HepG2 (cell line): Measurements from ENCODE around the gene PLGRKT. TPM values are rescaled to one million over a fixed set of nuclear protein-coding genes. Genes with fewer than 3 reads are reported as not detected.

Source experiments
- ATAC-seq: fragments of 200-7000 bp; cut with Tn5 transposase; 3 replicates; pipeline ENCODE4 v1.9.1; 2020; ENCODE audit warnings: mild to moderate bottlenecking, moderate library complexity
- BruUV-seq: library from RNA; stranded (reverse); fragments of 400-500 nt; replicated peaks from 2 replicates; lab custom pipeline; 2021; lab: Mats Ljungman, UMichigan
- CTCF ChIA-PET: fragments of 300-600 bp; formaldehyde crosslinking; extraction: SDS; loops from one replicate; lab custom pipeline; 2021; ENCODE audit warnings: low total read pairs, inconsistent platforms, low intra/inter-chr PET ratio; lab: Yijun Ruan, JAX
- POLR2A ChIA-PET: fragments of 350-600 bp; sonication (Branson Sonifier 250); formaldehyde crosslinking; loops from one replicate; lab custom pipeline; 2020; ENCODE audit warnings: antibody characterized with exemption, inconsistent platforms; lab: Yijun Ruan, JAX
- DNase-seq: peaks from one replicate; pipeline ENCODE4 v3.0.0-alpha.2; 2015; ENCODE audit warnings: low spot score
- FAIRE-seq: peaks from 3 replicates; lab custom pipeline; 2011; peaks lifted over from hg19 to GRCh38; lab: Jason Lieb, UNC
- H2AFZ ChIP-seq: one replicate; pipeline ENCODE4 v1.6.1; 2011; ENCODE audit warnings: low read length, inconsistent platforms
- H3K27ac ChIP-seq: fragments of 300-600 bp; 3 replicates; pipeline ENCODE4 v1.8.0; 2011; ENCODE audit warnings: mixed run types, mild to moderate bottlenecking, mixed read lengths, low read length, inconsistent platforms; ENCODE audit not compliant: insufficient read depth; ENCODE audit errors: extremely low read length
- H3K27me3 ChIP-seq, 2 experiments: fragments of 200-600 bp in 1 of 2; 2 replicates in 1 of 2; 3 replicates in 1 of 2; pipeline versions ENCODE4 v1.6.0 to v1.8.0; 2011; ENCODE audit warnings: low read length in 2 of 2, mild to moderate bottlenecking in 2 of 2, moderate library complexity in 2 of 2, inconsistent platforms in 1 of 2; ENCODE audit not compliant: insufficient read depth in 2 of 2, control insufficient read depth in 1 of 2
- H3K36me3 ChIP-seq, 2 experiments: fragments of 200-600 bp in 1 of 2; replicated peaks in 1 of 2; 2 replicates in 1 of 2; 3 replicates in 1 of 2; pipeline versions ENCODE4 v1.5.1 to v1.8.0; 2011; ENCODE audit warnings: low read length in 2 of 2, inconsistent platforms in 1 of 2; ENCODE audit not compliant: insufficient read depth in 2 of 2, control insufficient read depth in 1 of 2
- H3K4me1 ChIP-seq: 2 replicates; pipeline ENCODE4 v1.5.1; 2012; ENCODE audit warnings: low read length, inconsistent platforms; ENCODE audit not compliant: insufficient read depth
- H3K4me2 ChIP-seq: 2 replicates; pipeline ENCODE4 v1.6.0; 2011; ENCODE audit warnings: low read depth, low read length, inconsistent platforms
- H3K4me3 ChIP-seq, 3 experiments: fragments of 200-600 bp in 1 of 3; sonication (generic), shearing (Covaris generic) in 1 of 3; replicated peaks in 1 of 3; 2 replicates each; pipeline ENCODE4 v1.5.1; 2011 to 2016; ENCODE audit warnings: low read length in 3 of 3, inconsistent platforms in 2 of 3, low read depth in 2 of 3, mild to moderate bottlenecking in 2 of 3, control low read depth in 1 of 3, mixed read lengths in 1 of 3; ENCODE audit not compliant: insufficient read depth in 1 of 3
- H3K79me2 ChIP-seq: one replicate; pipeline ENCODE4 v1.6.1; 2011; ENCODE audit warnings: low read length, inconsistent platforms; ENCODE audit not compliant: insufficient read depth
- H3K9ac ChIP-seq: 2 replicates; pipeline ENCODE4 v1.6.0; 2011; ENCODE audit warnings: mild to moderate bottlenecking, low read depth, low read length, inconsistent platforms; ENCODE audit not compliant: insufficient read depth
- H3K9me3 ChIP-seq: 2 replicates; pipeline ENCODE4 v1.5.1; 2012; ENCODE audit warnings: mild to moderate bottlenecking, low read length
- H4K20me1 ChIP-seq: 2 replicates; pipeline ENCODE4 v1.6.0; 2011; ENCODE audit warnings: inconsistent platforms, mild to moderate bottlenecking, low read length, moderate library complexity; ENCODE audit not compliant: insufficient read depth
- SOX5 ChIP-seq: IDR thresholded peaks from 2 replicates; pipeline ENCODE4 v1.6.1; 2016; ENCODE audit warnings: borderline replicate concordance
- SP140L ChIP-seq: sonication (generic); formaldehyde crosslinking; IDR thresholded peaks from 2 replicates; pipeline ENCODE4 v1.4.0; 2020; ENCODE audit warnings: missing genetic modification reagents, borderline replicate concordance
- ZBTB21 ChIP-seq: sonication (generic); formaldehyde crosslinking; IDR thresholded peaks from 2 replicates; pipeline ENCODE4 v1.4.0; 2020; ENCODE audit warnings: missing genetic modification reagents
- ZFYVE20 ChIP-seq: sonication (generic); formaldehyde crosslinking; IDR thresholded peaks from 2 replicates; pipeline ENCODE4 v1.8.0; 2023; ENCODE audit warnings: low read depth, mild to moderate bottlenecking, moderate library complexity, missing genetic modification reagents, borderline replicate concordance
- ZNF34 ChIP-seq: sonication (generic); formaldehyde crosslinking; IDR thresholded peaks from 2 replicates; pipeline ENCODE4 v1.4.0; 2020; ENCODE audit warnings: mild to moderate bottlenecking, missing genetic modification reagents, borderline replicate concordance
- ZNF777 ChIP-seq: sonication (generic); formaldehyde crosslinking; IDR thresholded peaks from 2 replicates; pipeline ENCODE4 v1.4.0; 2020; ENCODE audit warnings: missing genetic modification reagents
- WGBS: methylation state at CpG from one replicate; pipeline ENCODE4 v1.1.6; 2017; ENCODE audit warnings: low lambda C conversion rate; 5-methylcytosine and 5-hydroxymethylcytosine counted together
- in situ Hi-C: cut with HindIII; loops from 2 replicates; pipeline ENCODE4 v1.10.0; 2017; ENCODE audit warnings: low pct_unique_long_range_greater_than_20kb; ENCODE audit not compliant: extremely low pct_ligation_motif_present
- intact Hi-C: fragments of 100-400 bp; cut with micrococcal nuclease; formaldehyde crosslinking; loops from one replicate; pipeline ENCODE4 v1.10.0; 2022; ENCODE audit not compliant: unreplicated experiment
- polyA plus RNA-seq, 8 experiments: library from polyadenylated mRNA; depleted of rRNA in 3 of 8; stranded (reverse) in 7 of 8; unstranded in 1 of 8; fragments of >200 nt; fragmentation: Illumina TruSeq in 4 of 8; extraction: Trizol in 4 of 8; gene quantifications; 2 replicates each; pipeline versions ENCODE4 v1.2.1 to v1.2.3, GENCODE V29; 2011 to 2016; ENCODE audit warnings: low read depth in 4 of 8, missing spikeins in 1 of 8, mixed read lengths in 1 of 8; ENCODE audit not compliant: insufficient read depth in 1 of 8
- total RNA-seq, 5 experiments: library from RNA; depleted of rRNA; stranded (reverse); fragments of >200 nt; fragmentation: Illumina TruSeq; extraction: Trizol; gene quantifications; 2 replicates each; pipeline ENCODE4 v1.2.3, GENCODE V29; 2016; ENCODE audit warnings: low read depth in 1 of 5
- TF ChIP-seq, protein P1 (sequence below): sonication (generic); formaldehyde crosslinking; IDR thresholded peaks from 2 replicates; pipeline ENCODE4 v1.5.1; 2020; ENCODE audit warnings: mild to moderate bottlenecking, moderate library complexity, missing genetic modification reagents
- TF ChIP-seq, protein P2 (sequence below): IDR thresholded peaks from 2 replicates; pipeline ENCODE4 v1.4.0; 2020; ENCODE audit warnings: mild to moderate bottlenecking, missing genetic modification reagents
- TF ChIP-seq, protein P3 (sequence below): IDR thresholded peaks from 2 replicates; pipeline ENCODE4 v1.6.1; 2016; ENCODE audit warnings: low read depth, control low read depth
- TF ChIP-seq, protein P4 (sequence below): sonication (generic); formaldehyde crosslinking; IDR thresholded peaks from 2 replicates; pipeline ENCODE4 v1.5.1; 2020; ENCODE audit warnings: missing genetic modification reagents, mild to moderate bottlenecking, borderline replicate concordance

PLGRKT gene
- total and polyA plus RNA-seq, 2 of the 13 experiments (the other 11 are each of a cell fraction or from before 2014, with no cell fraction given), result 5.0 to 15.8 TPM

DNA sequence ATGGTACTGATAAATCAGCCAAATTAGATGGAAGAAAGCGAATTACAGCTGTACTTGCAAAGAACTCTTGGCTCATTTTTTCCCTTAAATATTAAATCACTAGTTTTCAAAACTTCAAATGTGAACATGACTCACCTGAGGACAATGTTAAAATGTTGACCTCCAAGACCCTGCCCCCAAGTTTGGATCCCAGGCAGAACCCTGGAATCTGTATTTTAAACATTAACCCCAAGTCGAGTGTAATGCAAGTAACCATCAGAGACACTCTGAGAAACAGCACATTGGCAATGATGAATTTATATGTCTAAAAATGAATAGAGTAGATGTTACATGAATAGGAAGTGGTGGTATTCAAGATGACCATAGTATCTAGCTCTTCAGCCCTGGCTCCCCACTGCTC, 10.3 kb upstream of the PLGRKT start:
- CTCF ChIA-PET, result no interaction called here
- no peak for TF ChIP-seq ZNF777
- TF ChIP-seq, protein P1, sequence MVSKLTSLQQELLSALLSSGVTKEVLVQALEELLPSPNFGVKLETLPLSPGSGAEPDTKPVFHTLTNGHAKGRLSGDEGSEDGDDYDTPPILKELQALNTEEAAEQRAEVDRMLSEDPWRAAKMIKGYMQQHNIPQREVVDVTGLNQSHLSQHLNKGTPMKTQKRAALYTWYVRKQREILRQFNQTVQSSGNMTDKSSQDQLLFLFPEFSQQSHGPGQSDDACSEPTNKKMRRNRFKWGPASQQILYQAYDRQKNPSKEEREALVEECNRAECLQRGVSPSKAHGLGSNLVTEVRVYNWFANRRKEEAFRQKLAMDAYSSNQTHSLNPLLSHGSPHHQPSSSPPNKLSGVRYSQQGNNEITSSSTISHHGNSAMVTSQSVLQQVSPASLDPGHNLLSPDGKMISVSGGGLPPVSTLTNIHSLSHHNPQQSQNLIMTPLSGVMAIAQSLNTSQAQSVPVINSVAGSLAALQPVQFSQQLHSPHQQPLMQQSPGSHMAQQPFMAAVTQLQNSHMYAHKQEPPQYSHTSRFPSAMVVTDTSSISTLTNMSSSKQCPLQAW (CRISPR knock-in tag), result no peak
- TF ChIP-seq, protein P2, sequence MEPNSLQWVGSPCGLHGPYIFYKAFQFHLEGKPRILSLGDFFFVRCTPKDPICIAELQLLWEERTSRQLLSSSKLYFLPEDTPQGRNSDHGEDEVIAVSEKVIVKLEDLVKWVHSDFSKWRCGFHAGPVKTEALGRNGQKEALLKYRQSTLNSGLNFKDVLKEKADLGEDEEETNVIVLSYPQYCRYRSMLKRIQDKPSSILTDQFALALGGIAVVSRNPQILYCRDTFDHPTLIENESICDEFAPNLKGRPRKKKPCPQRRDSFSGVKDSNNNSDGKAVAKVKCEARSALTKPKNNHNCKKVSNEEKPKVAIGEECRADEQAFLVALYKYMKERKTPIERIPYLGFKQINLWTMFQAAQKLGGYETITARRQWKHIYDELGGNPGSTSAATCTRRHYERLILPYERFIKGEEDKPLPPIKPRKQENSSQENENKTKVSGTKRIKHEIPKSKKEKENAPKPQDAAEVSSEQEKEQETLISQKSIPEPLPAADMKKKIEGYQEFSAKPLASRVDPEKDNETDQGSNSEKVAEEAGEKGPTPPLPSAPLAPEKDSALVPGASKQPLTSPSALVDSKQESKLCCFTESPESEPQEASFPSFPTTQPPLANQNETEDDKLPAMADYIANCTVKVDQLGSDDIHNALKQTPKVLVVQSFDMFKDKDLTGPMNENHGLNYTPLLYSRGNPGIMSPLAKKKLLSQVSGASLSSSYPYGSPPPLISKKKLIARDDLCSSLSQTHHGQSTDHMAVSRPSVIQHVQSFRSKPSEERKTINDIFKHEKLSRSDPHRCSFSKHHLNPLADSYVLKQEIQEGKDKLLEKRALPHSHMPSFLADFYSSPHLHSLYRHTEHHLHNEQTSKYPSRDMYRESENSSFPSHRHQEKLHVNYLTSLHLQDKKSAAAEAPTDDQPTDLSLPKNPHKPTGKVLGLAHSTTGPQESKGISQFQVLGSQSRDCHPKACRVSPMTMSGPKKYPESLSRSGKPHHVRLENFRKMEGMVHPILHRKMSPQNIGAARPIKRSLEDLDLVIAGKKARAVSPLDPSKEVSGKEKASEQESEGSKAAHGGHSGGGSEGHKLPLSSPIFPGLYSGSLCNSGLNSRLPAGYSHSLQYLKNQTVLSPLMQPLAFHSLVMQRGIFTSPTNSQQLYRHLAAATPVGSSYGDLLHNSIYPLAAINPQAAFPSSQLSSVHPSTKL (CRISPR knock-in tag), result no peak
- no peak for TF ChIP-seq SP140L (CRISPR knock-in tag)
- TF ChIP-seq, protein P3, sequence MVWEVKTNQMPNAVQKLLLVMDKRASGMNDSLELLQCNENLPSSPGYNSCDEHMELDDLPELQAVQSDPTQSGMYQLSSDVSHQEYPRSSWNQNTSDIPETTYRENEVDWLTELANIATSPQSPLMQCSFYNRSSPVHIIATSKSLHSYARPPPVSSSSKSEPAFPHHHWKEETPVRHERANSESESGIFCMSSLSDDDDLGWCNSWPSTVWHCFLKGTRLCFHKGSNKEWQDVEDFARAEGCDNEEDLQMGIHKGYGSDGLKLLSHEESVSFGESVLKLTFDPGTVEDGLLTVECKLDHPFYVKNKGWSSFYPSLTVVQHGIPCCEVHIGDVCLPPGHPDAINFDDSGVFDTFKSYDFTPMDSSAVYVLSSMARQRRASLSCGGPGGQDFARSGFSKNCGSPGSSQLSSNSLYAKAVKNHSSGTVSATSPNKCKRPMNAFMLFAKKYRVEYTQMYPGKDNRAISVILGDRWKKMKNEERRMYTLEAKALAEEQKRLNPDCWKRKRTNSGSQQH (CRISPR knock-in tag), result no peak
- TF ChIP-seq, protein P4, sequence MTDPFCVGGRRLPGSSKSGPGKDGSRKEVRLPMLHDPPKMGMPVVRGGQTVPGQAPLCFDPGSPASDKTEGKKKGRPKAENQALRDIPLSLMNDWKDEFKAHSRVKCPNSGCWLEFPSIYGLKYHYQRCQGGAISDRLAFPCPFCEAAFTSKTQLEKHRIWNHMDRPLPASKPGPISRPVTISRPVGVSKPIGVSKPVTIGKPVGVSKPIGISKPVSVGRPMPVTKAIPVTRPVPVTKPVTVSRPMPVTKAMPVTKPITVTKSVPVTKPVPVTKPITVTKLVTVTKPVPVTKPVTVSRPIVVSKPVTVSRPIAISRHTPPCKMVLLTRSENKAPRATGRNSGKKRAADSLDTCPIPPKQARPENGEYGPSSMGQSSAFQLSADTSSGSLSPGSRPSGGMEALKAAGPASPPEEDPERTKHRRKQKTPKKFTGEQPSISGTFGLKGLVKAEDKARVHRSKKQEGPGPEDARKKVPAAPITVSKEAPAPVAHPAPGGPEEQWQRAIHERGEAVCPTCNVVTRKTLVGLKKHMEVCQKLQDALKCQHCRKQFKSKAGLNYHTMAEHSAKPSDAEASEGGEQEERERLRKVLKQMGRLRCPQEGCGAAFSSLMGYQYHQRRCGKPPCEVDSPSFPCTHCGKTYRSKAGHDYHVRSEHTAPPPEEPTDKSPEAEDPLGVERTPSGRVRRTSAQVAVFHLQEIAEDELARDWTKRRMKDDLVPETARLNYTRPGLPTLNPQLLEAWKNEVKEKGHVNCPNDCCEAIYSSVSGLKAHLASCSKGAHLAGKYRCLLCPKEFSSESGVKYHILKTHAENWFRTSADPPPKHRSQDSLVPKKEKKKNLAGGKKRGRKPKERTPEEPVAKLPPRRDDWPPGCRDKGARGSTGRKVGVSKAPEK (CRISPR knock-in tag), result no peak
- TF ChIP-seq ZNF34, result no peak
- TF ChIP-seq ZBTB21 (CRISPR knock-in tag), result no peak
- TF ChIP-seq ZFYVE20, result no peak
- TF ChIP-seq SOX5 (CRISPR knock-in tag), result no peak
- Histone ChIP-seq H3K36me3 (no peaks in the 10 kb centered on the region), H3K4me1 (peaks cover 8% of the 10 kb centered on the region), H3K79me2 (no peaks in the 10 kb centered on the region), H3K27ac (no peak overlapping the region), H3K4me3 (no peak overlapping the region), H3K9ac (no peak overlapping the region), H3K27me3 (peaks cover 0 to 4% of the 10 kb centered on the region in 2 experiments; a peak in 1 of 5 replicates), H3K9me3 (no peaks in the 10 kb centered on the region), H4K20me1 (no peaks in the 10 kb centered on the region), H2AFZ (no peak overlapping the region), H3K4me2 (no peak overlapping the region)
- ATAC-seq, result no peak
- POLR2A ChIA-PET, result no interaction called here
- WGBS, result 20% methylated on average over 2 of the region's 2 CpGs
- intact Hi-C loops (no loop called here), in situ Hi-C loops (loop anchor here (10.0 to 25.0 kb wide), 3 partner anchors 147 to 686 kb away; partner anchors contain the start of gene JAK2)
- no TSS peak for BruUV-seq
- FAIRE-seq, result no peak
- no peak for DNase-seq
